Endothelial cell of umbilical vein (primary cell): Measurements from ENCODE around the gene RGS6.

Source experiments
- CTCF ChIP-seq, 2 donors: IDR thresholded peaks; 1 replicate in 1 of 2; 2 replicates in 1 of 2; pipeline ENCODE4 v1.5.1; 2011; ENCODE audit warnings: low read length in 2 of 2, mild to moderate bottlenecking in 2 of 2, moderate library complexity in 2 of 2, control low read depth in 1 of 2, inconsistent platforms in 1 of 2, low read depth in 1 of 2; ENCODE audit not compliant: insufficient read depth in 1 of 2; ENCODE audit errors: extremely low read depth in 1 of 2
- POLR2AphosphoS5 ChIP-seq: IDR thresholded peaks from 2 replicates; pipeline ENCODE4 v1.6.1; 2012; ENCODE audit warnings: low read depth, mild to moderate bottlenecking, control low read depth, low read length, moderate library complexity; ENCODE audit not compliant: insufficient read depth

GRCh38 chr14:72451054-72451972 is 519.1 kb downstream of the RGS6 start:
- TF ChIP-seq CTCF (IDR thresholded peaks at IDR 0.05; ENCODE audit: extremely low read depth in 1 of 2, insufficient read depth in 1 of 2, low read depth in 1 of 2, low read length in 2 of 2) (no peak), POLR2AphosphoS5 (no peak)
